GM12865 (cell line): ENCODE results near the gene DAPP1.
"Not testable (repeated sequence)": the region's sequence is repeated elsewhere in the genome, so short reads cannot be mapped to it uniquely, and the experiment has no call there.

Experiments
- DNase-seq: peaks from one replicate; pipeline ENCODE4 v3.0.0; 2010; ENCODE audit warnings: low read depth
- H3K4me3 ChIP-seq: 2 replicates; pipeline ENCODE4 v1.5.1; 2011; ENCODE audit warnings: mild to moderate bottlenecking, low read depth, low read length, control low read depth
- TF ChIP-seq, protein P1 (sequence below): IDR thresholded peaks from 2 replicates; pipeline ENCODE4 v1.5.1; 2011; ENCODE audit warnings: low read length, control low read depth, low read depth, inconsistent platforms; ENCODE audit not compliant: insufficient read depth; ENCODE audit errors: missing control alignments

Gene DAPP1

DNA sequence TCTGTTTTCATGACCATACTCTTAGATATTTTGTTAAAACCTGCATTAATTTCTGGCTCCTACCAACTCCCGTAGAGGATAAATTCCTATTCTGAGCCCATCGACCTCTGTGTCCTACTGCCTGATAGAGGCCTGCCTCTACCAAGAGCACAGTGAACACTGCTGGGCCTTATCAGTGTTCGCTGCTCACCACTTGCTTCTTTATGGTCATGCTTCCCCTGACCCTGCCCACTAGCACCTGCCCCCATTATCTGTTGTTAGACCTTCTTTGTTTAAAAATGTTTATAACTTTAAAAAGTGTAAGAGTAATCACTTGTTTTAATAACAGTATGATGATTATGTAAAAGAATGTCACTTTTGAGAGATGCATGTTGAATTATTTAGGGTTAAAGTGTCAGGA is 6.1 kb downstream of the DAPP1 start:
- DNase-seq = no peak
- no peak overlapping the region for H3K4me3 ChIP-seq
- TF ChIP-seq, protein P1, sequence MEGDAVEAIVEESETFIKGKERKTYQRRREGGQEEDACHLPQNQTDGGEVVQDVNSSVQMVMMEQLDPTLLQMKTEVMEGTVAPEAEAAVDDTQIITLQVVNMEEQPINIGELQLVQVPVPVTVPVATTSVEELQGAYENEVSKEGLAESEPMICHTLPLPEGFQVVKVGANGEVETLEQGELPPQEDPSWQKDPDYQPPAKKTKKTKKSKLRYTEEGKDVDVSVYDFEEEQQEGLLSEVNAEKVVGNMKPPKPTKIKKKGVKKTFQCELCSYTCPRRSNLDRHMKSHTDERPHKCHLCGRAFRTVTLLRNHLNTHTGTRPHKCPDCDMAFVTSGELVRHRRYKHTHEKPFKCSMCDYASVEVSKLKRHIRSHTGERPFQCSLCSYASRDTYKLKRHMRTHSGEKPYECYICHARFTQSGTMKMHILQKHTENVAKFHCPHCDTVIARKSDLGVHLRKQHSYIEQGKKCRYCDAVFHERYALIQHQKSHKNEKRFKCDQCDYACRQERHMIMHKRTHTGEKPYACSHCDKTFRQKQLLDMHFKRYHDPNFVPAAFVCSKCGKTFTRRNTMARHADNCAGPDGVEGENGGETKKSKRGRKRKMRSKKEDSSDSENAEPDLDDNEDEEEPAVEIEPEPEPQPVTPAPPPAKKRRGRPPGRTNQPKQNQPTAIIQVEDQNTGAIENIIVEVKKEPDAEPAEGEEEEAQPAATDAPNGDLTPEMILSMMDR = no peak

DNA sequence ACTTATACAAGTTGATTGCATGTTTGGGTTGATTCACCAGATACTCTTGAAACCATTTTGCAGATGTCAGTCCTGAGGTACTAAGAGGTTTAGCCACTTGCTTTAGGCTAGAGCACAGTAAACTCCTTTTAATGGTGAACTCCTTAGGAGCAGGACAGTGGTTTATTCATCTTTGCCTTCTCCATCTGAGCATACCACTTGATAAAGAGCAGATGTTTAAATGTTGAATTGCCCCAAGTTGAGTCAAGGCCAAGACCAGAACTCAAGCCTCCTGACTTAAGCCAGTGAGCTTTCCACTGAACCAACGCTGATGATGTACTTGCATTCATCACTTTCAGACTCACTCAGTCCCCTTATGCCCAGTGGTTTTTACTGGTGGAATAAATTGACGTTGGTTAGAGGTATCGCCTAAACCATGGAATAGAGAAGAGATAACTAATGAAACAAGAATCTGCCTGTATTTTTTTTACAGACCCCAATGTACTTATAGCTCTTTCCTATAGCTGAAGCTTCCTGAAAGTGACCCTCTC is 7.5 kb downstream of the DAPP1 start:
- H3K4me3 ChIP-seq = no peak overlapping the region
- TF ChIP-seq, protein P1 = no peak
- DNase-seq = no peak

DNA sequence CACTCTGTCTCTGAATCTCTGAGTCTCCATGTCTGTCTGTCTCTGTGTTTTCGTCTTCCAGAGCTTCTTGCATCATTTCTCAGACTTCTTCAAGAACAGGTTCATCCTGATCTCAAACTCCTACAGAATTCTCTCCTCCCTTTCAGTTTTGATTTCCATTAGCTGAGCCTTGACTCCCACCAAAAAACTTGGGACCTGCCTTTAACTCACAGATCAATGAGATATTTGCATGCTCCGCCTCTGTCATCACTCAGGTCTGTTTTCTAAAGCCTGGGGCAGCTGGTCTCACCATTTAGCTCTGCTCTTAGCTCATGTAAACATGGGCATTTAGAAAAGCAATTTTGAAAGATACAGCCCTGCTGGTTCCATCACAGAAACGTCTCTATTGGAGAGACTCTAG is 8.6 kb downstream of the DAPP1 start:
- H3K4me3 ChIP-seq = no peak overlapping the region
- no peak for DNase-seq
- TF ChIP-seq, protein P1 = no peak

DNA sequence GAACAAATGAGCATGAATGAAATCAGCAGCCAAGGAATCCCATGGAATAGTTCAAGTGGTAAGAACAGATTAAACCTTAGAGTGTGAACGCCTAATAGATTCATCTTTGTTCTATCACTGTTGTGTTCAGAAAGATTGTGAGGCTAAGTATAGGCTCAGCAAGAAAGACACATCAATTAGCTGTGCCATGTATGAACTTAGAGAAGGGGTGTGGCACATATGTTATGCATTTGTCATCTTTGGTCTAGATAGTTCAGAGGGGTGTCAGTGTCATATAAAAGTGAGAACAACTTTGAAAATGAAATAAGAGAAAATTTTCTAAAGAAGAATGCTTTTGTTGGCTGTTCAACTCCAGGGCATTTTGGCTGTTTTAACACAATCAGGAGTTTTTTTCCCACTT is 9.4 kb downstream of the DAPP1 start:
- no peak for DNase-seq
- TF ChIP-seq, protein P1 = no peak
- H3K4me3 ChIP-seq = no peak overlapping the region

DNA sequence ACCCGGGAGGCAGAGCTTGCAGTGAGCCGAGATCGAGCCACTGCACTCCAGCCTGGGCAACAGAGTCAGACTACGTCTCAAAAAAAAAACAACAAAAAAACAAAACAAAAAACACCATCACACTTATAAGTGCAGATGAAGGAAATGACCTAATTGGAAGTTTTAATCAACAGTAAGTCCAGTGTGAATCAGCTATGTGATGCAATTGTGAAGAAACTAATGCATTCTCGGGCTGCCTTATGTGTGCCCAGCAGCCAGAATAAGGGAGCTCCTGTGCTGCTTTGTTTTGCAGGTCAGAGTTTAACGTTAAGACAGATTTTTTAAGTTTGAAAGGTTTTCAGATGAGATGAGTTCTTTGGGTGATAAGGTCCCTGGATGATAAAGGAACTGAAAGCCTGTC is 10.8 kb downstream of the DAPP1 start:
- TF ChIP-seq, protein P1 = no peak
- no peak overlapping the region for H3K4me3 ChIP-seq
- no peak for DNase-seq

DNA sequence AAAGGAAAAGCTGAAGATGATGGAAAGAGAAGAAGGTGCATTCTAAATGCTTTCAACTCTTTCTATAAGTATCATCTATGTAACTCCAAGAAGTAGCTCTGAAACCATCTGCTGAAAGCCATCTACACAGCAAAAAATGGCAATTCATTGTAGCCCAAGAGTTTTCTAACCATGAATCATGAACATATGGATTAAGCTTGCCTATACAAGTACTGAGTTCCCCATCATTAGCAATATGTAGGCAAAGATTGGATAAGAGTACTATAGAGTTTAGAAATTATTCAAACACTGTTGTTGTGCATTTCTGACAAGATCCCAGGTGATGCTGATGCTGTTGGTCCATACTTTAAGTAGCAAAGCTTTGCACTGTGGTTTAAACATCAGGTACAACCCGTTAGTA is 11.2 kb downstream of the DAPP1 start:
- DNase-seq = no peak
- no peak overlapping the region for H3K4me3 ChIP-seq
- TF ChIP-seq, protein P1 = no peak

DNA sequence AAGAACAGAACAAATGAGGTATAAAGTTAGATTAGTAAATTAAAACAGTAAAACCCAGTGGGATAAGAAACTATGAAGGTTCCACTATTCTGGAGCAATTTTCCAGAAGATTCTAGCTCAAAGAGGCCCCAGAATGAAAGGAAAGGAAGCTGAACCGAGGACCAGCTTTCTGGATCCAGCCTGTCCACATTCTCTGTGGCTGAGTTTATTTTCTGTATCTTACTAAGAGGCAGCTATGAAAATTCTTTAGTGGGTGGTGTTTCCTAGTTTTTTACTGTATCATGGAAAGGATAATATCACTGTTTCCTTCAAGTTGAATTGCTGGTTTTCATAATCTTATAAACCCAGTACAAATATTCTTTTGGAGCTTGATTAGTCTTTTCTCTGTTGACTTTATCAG is 11.8 kb downstream of the DAPP1 start:
- TF ChIP-seq, protein P1 = no peak
- no peak overlapping the region for H3K4me3 ChIP-seq
- DNase-seq = no peak

DNA sequence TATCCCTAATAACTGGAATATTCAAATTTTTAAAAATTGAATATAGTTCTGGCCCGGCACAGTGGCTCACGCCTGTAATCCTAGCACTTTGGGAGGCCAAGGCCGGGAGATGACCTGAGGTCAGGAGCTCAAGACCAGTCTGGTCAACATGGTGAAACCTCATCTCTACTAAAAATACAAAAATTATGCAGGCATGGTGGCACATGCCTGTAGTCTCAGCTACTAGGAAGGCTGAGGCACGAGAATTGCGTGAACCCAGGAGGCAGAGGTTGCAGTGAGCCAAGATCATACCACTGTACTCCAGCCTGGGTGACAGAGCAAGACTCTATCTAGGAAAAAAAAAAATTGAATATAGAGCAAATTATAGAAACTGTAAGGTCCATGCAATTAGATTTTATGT is 13.4 kb downstream of the DAPP1 start:
- DNase-seq, H3K4me3 ChIP-seq: not testable (repeated sequence)
